ENCODE data around the gene KCNN3.

- TF ChIP-seq CTCF (IDR thresholded peaks at IDR 0.05) = no peak
- no peak for TF ChIP-seq POLR2A (IDR thresholded peaks at IDR 0.05; ENCODE audit: low read depth)
These were observed 122.7 kb downstream of the KCNN3 start for GRCh38 chr1:154747380-154747739.

All from esophagus muscularis mucosa (tissue), 3 donors.